Neural progenitor cell (in vitro differentiated cells): ENCODE results near the gene ENC1. TPM values are rescaled to one million over a fixed set of nuclear protein-coding genes. Genes with fewer than 3 reads are reported as not detected.

Source experiments
- DNase-seq: peaks from one replicate; pipeline ENCODE4 v3.0.0-alpha.2; 2016; ENCODE audit warnings: low spot score
- H2AFZ ChIP-seq: fragments of 200-600 bp; sonication (generic); replicated peaks from 2 replicates; pipeline ENCODE4 v1.6.1; 2016; ENCODE audit warnings: antibody characterized with exemption
- H3F3A ChIP-seq: fragments of 200-600 bp; sonication (generic); 2 replicates; pipeline ENCODE4 v1.6.1; 2016; ENCODE audit warnings: antibody characterized with exemption, low read depth
- H3K27ac ChIP-seq: fragments of 200-600 bp; sonication (generic); 2 replicates; pipeline ENCODE4 v1.5.1; 2016; ENCODE audit warnings: mild to moderate bottlenecking
- H3K27me3 ChIP-seq: fragments of 200-600 bp; sonication (generic); 2 replicates; pipeline ENCODE4 v1.6.1; 2016; ENCODE audit warnings: mild to moderate bottlenecking, moderate library complexity
- H3K36me3 ChIP-seq: fragments of 200-600 bp; sonication (generic); 2 replicates; pipeline ENCODE4 v1.5.1; 2016
- H3K4me1 ChIP-seq: fragments of 200-600 bp; sonication (generic); 2 replicates; pipeline ENCODE4 v1.6.1; 2016; ENCODE audit warnings: mixed run types
- H3K4me2 ChIP-seq: fragments of 200-600 bp; sonication (generic); 2 replicates; pipeline ENCODE4 v1.6.1; 2016
- H3K4me3 ChIP-seq: fragments of 200-600 bp; sonication (generic); 2 replicates; pipeline ENCODE4 v1.5.1; 2016
- H3K79me2 ChIP-seq: fragments of 200-600 bp; sonication (generic); 2 replicates; pipeline ENCODE4 v1.6.1; 2016; ENCODE audit warnings: low read depth
- H3K9ac ChIP-seq: fragments of 200-600 bp; sonication (generic); 2 replicates; pipeline ENCODE4 v1.6.1; 2016
- H3K9me3 ChIP-seq: fragments of 200-600 bp; sonication (generic); 2 replicates; pipeline ENCODE4 v1.5.1; 2016; ENCODE audit warnings: low read depth
- H4K20me1 ChIP-seq: fragments of 200-600 bp; sonication (generic); 2 replicates; pipeline ENCODE4 v1.6.1; 2016; ENCODE audit warnings: low read depth
- H3K27ac Mint-ChIP-seq: 3 replicates; pipeline ENCODE4 v1.8.0; 2021; ENCODE audit warnings: mixed read lengths
- H3K27me3 Mint-ChIP-seq: 2 replicates; pipeline ENCODE4 v1.8.0; 2022; ENCODE audit warnings: low read depth, mild to moderate bottlenecking, inconsistent platforms, moderate library complexity, mixed read lengths; ENCODE audit not compliant: insufficient read depth
- H3K36me3 Mint-ChIP-seq: 3 replicates; pipeline ENCODE4 v1.8.0; 2021; ENCODE audit warnings: mixed read lengths
- H3K4me1 Mint-ChIP-seq: 3 replicates; pipeline ENCODE4 v1.8.0; 2021; ENCODE audit warnings: mixed read lengths
- H3K4me3 Mint-ChIP-seq: 3 replicates; pipeline ENCODE4 v1.8.0; 2021; ENCODE audit warnings: mild to moderate bottlenecking, moderate library complexity, mixed read lengths
- H3K9me3 Mint-ChIP-seq: 3 replicates; pipeline ENCODE4 v1.8.0; 2020; ENCODE audit warnings: mixed read lengths
- EZH2 ChIP-seq: fragments of 200-600 bp; sonication (generic); IDR thresholded peaks from 2 replicates; pipeline ENCODE4 v1.6.1; 2017; ENCODE audit warnings: antibody characterized with exemption, mild to moderate bottlenecking, moderate library complexity
- EZH2phosphoT487 ChIP-seq: fragments of 200-600 bp; sonication (generic); IDR thresholded peaks from 2 replicates; pipeline ENCODE4 v1.6.1; 2017; ENCODE audit warnings: antibody characterized with exemption
- total RNA-seq: library from RNA; depleted of rRNA; stranded (reverse); fragments of >200 nt; gene quantifications from 2 replicates; pipeline ENCODE4 v1.2.3, GENCODE V29; 2015; ENCODE audit warnings: low replicate concordance
- TF ChIP-seq, protein P1 (sequence below): fragments of 200-600 bp; sonication (generic); IDR thresholded peaks from 2 replicates; pipeline ENCODE4 v1.5.1; 2017; ENCODE audit warnings: antibody characterized with exemption, mild to moderate bottlenecking

ENC1 gene
- total RNA-seq, 1 donor from 2014 or later = 73.8 TPM

DNA sequence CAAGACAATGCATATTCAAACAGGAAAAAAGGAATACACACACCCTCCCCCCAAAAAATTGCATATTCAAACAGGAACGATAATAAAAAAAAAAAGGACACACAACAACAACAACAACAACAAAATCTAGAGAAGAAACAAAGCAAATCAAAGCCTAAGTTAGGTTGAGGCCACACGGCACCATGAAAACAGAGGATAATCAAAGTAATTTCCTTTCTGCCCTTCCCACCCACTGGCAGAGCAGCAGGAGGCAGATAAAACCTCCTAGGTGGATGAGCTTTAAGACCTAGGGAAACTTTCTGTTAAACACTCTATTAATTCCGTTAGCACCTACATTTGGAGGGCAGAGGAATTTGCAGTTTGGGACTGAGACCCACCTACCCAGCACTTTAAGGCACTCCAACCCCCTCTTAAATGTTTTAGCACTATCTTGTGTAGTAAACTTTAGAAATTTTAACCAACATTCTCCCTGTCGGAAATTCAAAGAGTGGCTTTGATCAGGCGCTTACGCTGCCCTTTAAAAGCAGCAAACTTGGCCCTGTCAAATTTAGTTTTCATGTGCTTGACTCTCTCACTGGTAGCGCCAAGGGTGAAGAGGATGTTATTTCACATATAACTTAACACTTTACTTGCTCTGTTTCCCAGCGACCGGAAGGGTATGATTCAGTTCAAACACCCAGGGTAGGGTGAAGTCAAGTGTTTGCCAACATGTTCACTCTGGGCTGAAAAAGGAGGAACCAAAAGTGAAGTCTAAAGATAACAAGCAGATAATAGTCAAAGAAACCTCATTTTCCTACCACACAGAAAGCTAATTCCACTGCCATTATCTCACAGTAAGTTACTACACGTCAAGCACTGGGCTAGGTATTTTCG is 9.2 kb downstream of the ENC1 start:
- peaks cover 37% of the 10 kb centered on the region for H3K36me3 Mint-ChIP-seq
- H3K27ac Mint-ChIP-seq = peak overlapping the region; percentile 92

GRCh38 chr5:74630453-74631066 is 10.0 kb downstream of the ENC1 start:
- peaks cover 92% of the 10 kb centered on the region for H3K4me1 Mint-ChIP-seq
- H3K4me3 Mint-ChIP-seq = no peak overlapping the region
- H3K9me3 Mint-ChIP-seq = no peaks in the 10 kb centered on the region
- H3K27ac Mint-ChIP-seq = peak overlapping the region; percentile 83
- Histone ChIP-seq H3F3A (peaks cover 77% of the 10 kb centered on the region), H3K9ac (no peak overlapping the region), H3K36me3 (peaks cover 10% of the 10 kb centered on the region), H3K4me1 (peaks cover 64% of the 10 kb centered on the region), H3K79me2 (peaks cover 82% of the 10 kb centered on the region), H3K27ac (no peak overlapping the region), H2AFZ (no peak overlapping the region), H3K27me3 (no peaks in the 10 kb centered on the region), H3K4me2 (peak overlapping the region; percentile 59), H4K20me1 (peaks cover 78% of the 10 kb centered on the region), H3K4me3 (no peak overlapping the region), H3K9me3 (no peaks in the 10 kb centered on the region)
- peaks cover 37% of the 10 kb centered on the region for H3K36me3 Mint-ChIP-seq
- no peak for DNase-seq
- TF ChIP-seq, protein P1, sequence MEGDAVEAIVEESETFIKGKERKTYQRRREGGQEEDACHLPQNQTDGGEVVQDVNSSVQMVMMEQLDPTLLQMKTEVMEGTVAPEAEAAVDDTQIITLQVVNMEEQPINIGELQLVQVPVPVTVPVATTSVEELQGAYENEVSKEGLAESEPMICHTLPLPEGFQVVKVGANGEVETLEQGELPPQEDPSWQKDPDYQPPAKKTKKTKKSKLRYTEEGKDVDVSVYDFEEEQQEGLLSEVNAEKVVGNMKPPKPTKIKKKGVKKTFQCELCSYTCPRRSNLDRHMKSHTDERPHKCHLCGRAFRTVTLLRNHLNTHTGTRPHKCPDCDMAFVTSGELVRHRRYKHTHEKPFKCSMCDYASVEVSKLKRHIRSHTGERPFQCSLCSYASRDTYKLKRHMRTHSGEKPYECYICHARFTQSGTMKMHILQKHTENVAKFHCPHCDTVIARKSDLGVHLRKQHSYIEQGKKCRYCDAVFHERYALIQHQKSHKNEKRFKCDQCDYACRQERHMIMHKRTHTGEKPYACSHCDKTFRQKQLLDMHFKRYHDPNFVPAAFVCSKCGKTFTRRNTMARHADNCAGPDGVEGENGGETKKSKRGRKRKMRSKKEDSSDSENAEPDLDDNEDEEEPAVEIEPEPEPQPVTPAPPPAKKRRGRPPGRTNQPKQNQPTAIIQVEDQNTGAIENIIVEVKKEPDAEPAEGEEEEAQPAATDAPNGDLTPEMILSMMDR = no peak
- TF ChIP-seq EZH2 = no peak
- no peak for TF ChIP-seq EZH2phosphoT487
- peaks cover 6% of the 10 kb centered on the region for H3K27me3 Mint-ChIP-seq

More for the DNA sequence above, 9.2 kb downstream of the ENC1 start:
- peak overlapping the region; percentile 59 for H3K4me2 ChIP-seq
- peaks cover 90% of the 10 kb centered on the region for H3K79me2 ChIP-seq
- DNase-seq = peak; percentile 37
- H3K9ac ChIP-seq = no peak overlapping the region
- H2AFZ ChIP-seq = no peak overlapping the region
- H3K27ac ChIP-seq = peak overlapping the region; percentile 26
- H3K4me3 Mint-ChIP-seq = peak overlapping the region; percentile 28
- no peak overlapping the region for H3K4me3 ChIP-seq
- H3K36me3 ChIP-seq = peaks cover 10% of the 10 kb centered on the region
- peaks cover 1% of the 10 kb centered on the region for H3K27me3 Mint-ChIP-seq
- peaks cover 64% of the 10 kb centered on the region for H3K4me1 ChIP-seq
- H3K9me3 Mint-ChIP-seq = no peaks in the 10 kb centered on the region
- peaks cover 70% of the 10 kb centered on the region for H3F3A ChIP-seq
- peaks cover 90% of the 10 kb centered on the region for H3K4me1 Mint-ChIP-seq
- H3K27me3 ChIP-seq = no peaks in the 10 kb centered on the region
- H4K20me1 ChIP-seq = peaks cover 86% of the 10 kb centered on the region
- no peaks in the 10 kb centered on the region for H3K9me3 ChIP-seq
- TF ChIP-seq, protein P1 = no peak
- TF ChIP-seq EZH2 (no peak), EZH2phosphoT487 (no peak)

- peaks cover 70% of the 10 kb centered on the region for H3K79me2 ChIP-seq
- H3K4me3 ChIP-seq = no peak overlapping the region
- H3K27ac Mint-ChIP-seq = peak overlapping the region; percentile 87
- no peaks in the 10 kb centered on the region for H3K9me3 ChIP-seq
- H3K9ac ChIP-seq = no peak overlapping the region
- H3K27me3 Mint-ChIP-seq = peaks cover 7% of the 10 kb centered on the region
- peak overlapping the region; percentile 49 for H3K4me2 ChIP-seq
- H3F3A ChIP-seq = peaks cover 74% of the 10 kb centered on the region
- H3K27me3 ChIP-seq = no peaks in the 10 kb centered on the region
- H3K4me3 Mint-ChIP-seq = peak overlapping the region; percentile 52
- H3K4me1 ChIP-seq = peaks cover 64% of the 10 kb centered on the region
- no peaks in the 10 kb centered on the region for H3K9me3 Mint-ChIP-seq
- TF ChIP-seq EZH2phosphoT487 (no peak), EZH2 (no peak)
- TF ChIP-seq, protein P1 = no peak
- H3K36me3 ChIP-seq = peaks cover 10% of the 10 kb centered on the region
- H2AFZ ChIP-seq = no peak overlapping the region
- peaks cover 66% of the 10 kb centered on the region for H4K20me1 ChIP-seq
- H3K27ac ChIP-seq = no peak overlapping the region
- peak; percentile 45 for DNase-seq
- H3K4me1 Mint-ChIP-seq = peaks cover 96% of the 10 kb centered on the region
- H3K36me3 Mint-ChIP-seq = peaks cover 26% of the 10 kb centered on the region
Observed at GRCh38 chr5:74629326-74629725, 11.2 kb downstream of the ENC1 start.
